SU-DHL-6 (cell line): Measurements from ENCODE around the gene EFNB2.

ENCODE experiments used
- H2AFZ ChIP-seq: fragments of 200-600 bp; sonication (generic); 2 replicates; pipeline ENCODE4 v1.6.1; 2014; ENCODE audit warnings: low read depth, mild to moderate bottlenecking, moderate library complexity, mixed read lengths, antibody characterized with exemption, low read length; ENCODE audit not compliant: severe bottlenecking
- H3F3A ChIP-seq: fragments of 200-600 bp; shearing (Covaris generic); 2 replicates; pipeline ENCODE4 v1.6.0; 2016; ENCODE audit warnings: antibody characterized with exemption, mild to moderate bottlenecking; ENCODE audit not compliant: insufficient read depth
- H3K27ac ChIP-seq: fragments of 200-600 bp; sonication (generic); 2 replicates; pipeline ENCODE4 v1.5.1; 2016; ENCODE audit warnings: low read depth, mild to moderate bottlenecking, low read length, moderate library complexity, mixed read lengths
- H3K27me3 ChIP-seq: fragments of 200-600 bp; sonication (generic), shearing (Covaris generic); 2 replicates; pipeline ENCODE4 v1.6.0; 2014; ENCODE audit warnings: mild to moderate bottlenecking, low read length
- H3K36me3 ChIP-seq: fragments of 200-600 bp; sonication (generic); 2 replicates; pipeline ENCODE4 v1.6.1; 2014; ENCODE audit warnings: mild to moderate bottlenecking, low read length, mixed read lengths
- H3K4me2 ChIP-seq: fragments of 300-600, 200-600 bp; shearing (Covaris generic), sonication (generic); 2 replicates; pipeline ENCODE4 v1.6.0; 2014; ENCODE audit warnings: low read length, low read depth, mild to moderate bottlenecking; ENCODE audit not compliant: poor library complexity, severe bottlenecking
- H3K4me3 ChIP-seq: fragments of 200-600 bp; sonication (generic); 2 replicates; pipeline ENCODE4 v1.5.1; 2014; ENCODE audit warnings: antibody characterized with exemption, low read length, mild to moderate bottlenecking, mixed read lengths; ENCODE audit not compliant: insufficient read depth, poor library complexity, severe bottlenecking
- H3K79me2 ChIP-seq: fragments of 200-600 bp; sonication (generic); 2 replicates; pipeline ENCODE4 v1.6.1; 2014; ENCODE audit warnings: mild to moderate bottlenecking, low read length, moderate library complexity; ENCODE audit not compliant: insufficient read depth
- H3K9ac ChIP-seq: fragments of 200-600 bp; sonication (generic); 2 replicates; pipeline ENCODE4 v1.7.0; 2014; ENCODE audit warnings: mild to moderate bottlenecking, low read length
- H3K9me2 ChIP-seq: fragments of 200-600 bp; sonication (generic); replicated peaks from 2 replicates; pipeline ENCODE4 v1.6.1; 2014; ENCODE audit warnings: low read length; ENCODE audit not compliant: insufficient read depth
- H3K9me3 ChIP-seq: fragments of 200-600 bp; sonication (generic); 2 replicates; pipeline ENCODE4 v1.6.1; 2014; ENCODE audit warnings: low read length, mixed read lengths; ENCODE audit not compliant: insufficient read depth
- H4K20me1 ChIP-seq: fragments of 200-600 bp; sonication (generic); 2 replicates; pipeline ENCODE4 v1.6.1; 2014; ENCODE audit warnings: low read depth, mild to moderate bottlenecking, antibody characterized with exemption, low read length, moderate library complexity, mixed read lengths
- CTCF ChIP-seq: fragments of 200-600 bp; sonication (generic); IDR thresholded peaks from one replicate; pipeline ENCODE4 v1.5.1; 2017; ENCODE audit warnings: antibody characterized with exemption, mild to moderate bottlenecking, low read length, moderate library complexity; ENCODE audit not compliant: insufficient read depth, poor library complexity, severe bottlenecking
- EZH2phosphoT487 ChIP-seq: fragments of 200-600 bp; sonication (generic), shearing (Covaris generic); conservative IDR thresholded peaks from 2 replicates; pipeline ENCODE4 v1.6.1; 2018; ENCODE audit warnings: mild to moderate bottlenecking, antibody characterized with exemption, low read length, moderate library complexity, mixed read lengths

The EFNB2 gene

GRCh38 chr13:106455190-106455589 lies 80.3 kb downstream of the EFNB2 start:
- H2AFZ ChIP-seq = no peak overlapping the region
- no peaks in the 10 kb centered on the region for H3K9me2 ChIP-seq
- no peaks in the 10 kb centered on the region for H3K36me3 ChIP-seq
- no peak overlapping the region for H3K4me2 ChIP-seq
- no peaks in the 10 kb centered on the region for H3K9me3 ChIP-seq
- no peak overlapping the region for H3K4me3 ChIP-seq
- TF ChIP-seq CTCF (no peak), EZH2phosphoT487 (no peak)
- H3K27ac ChIP-seq = no peak overlapping the region
- no peaks in the 10 kb centered on the region for H3K79me2 ChIP-seq
- H4K20me1 ChIP-seq = no peaks in the 10 kb centered on the region
- no peaks in the 10 kb centered on the region for H3F3A ChIP-seq
- no peaks in the 10 kb centered on the region for H3K27me3 ChIP-seq
- H3K9ac ChIP-seq = no peak overlapping the region

- no peaks in the 10 kb centered on the region for H3F3A ChIP-seq
- no peak overlapping the region for H3K9ac ChIP-seq
- no peak overlapping the region for H3K4me2 ChIP-seq
- H3K4me3 ChIP-seq = no peak overlapping the region
- H3K36me3 ChIP-seq = no peaks in the 10 kb centered on the region
- no peaks in the 10 kb centered on the region for H3K9me3 ChIP-seq
- no peaks in the 10 kb centered on the region for H3K9me2 ChIP-seq
- H3K79me2 ChIP-seq = no peaks in the 10 kb centered on the region
- no peak overlapping the region for H3K27ac ChIP-seq
- H4K20me1 ChIP-seq = no peaks in the 10 kb centered on the region
- TF ChIP-seq CTCF (no peak), EZH2phosphoT487 (no peak)
- H3K27me3 ChIP-seq = no peaks in the 10 kb centered on the region
- H2AFZ ChIP-seq = no peak overlapping the region
Observed at GRCh38 chr13:106453101-106453500, 82.4 kb downstream of the EFNB2 start.

- no peaks in the 10 kb centered on the region for H3F3A ChIP-seq
- no peak overlapping the region for H2AFZ ChIP-seq
Observed at GRCh38 chr13:106450991-106451390, 84.5 kb downstream of the EFNB2 start.

More at GRCh38 chr13:106450991-106451390, 84.5 kb downstream of the EFNB2 start:
- Histone ChIP-seq H3K9me3 (no peaks in the 10 kb centered on the region), H3K9me2 (no peaks in the 10 kb centered on the region), H3K27me3 (no peaks in the 10 kb centered on the region), H3K4me2 (no peak overlapping the region), H3K79me2 (no peaks in the 10 kb centered on the region), H4K20me1 (no peaks in the 10 kb centered on the region), H3K9ac (no peak overlapping the region), H3K27ac (no peak overlapping the region), H3K36me3 (no peaks in the 10 kb centered on the region), H3K4me3 (no peak overlapping the region)
- TF ChIP-seq EZH2phosphoT487 (no peak), CTCF (no peak)
